GM23338 (cell line): ENCODE data around the gene RAPGEF4. TPM values are rescaled to one million over a fixed set of nuclear protein-coding genes. Genes with fewer than 3 reads are reported as not detected.

ENCODE experiments used
- ATAC-seq: fragments of 200-7000 bp; cut with Tn5 transposase; 3 replicates; pipeline ENCODE4 v1.9.1; 2020
- DNase-seq: peaks from one replicate; pipeline ENCODE4 v3.0.0-alpha.2; 2015; ENCODE audit warnings: low spot score
- H2AFZ ChIP-seq: fragments of 200-600 bp; sonication (generic); 2 replicates; pipeline ENCODE4 v1.8.0; 2016; ENCODE audit warnings: antibody characterized with exemption, mild to moderate bottlenecking, moderate library complexity
- H3F3A ChIP-seq: fragments of 200-600 bp; sonication (generic); replicated peaks from 2 replicates; pipeline ENCODE4 v1.8.0; 2017; ENCODE audit warnings: antibody characterized with exemption, mixed run types, low read depth
- H3K27ac ChIP-seq: fragments of 200-600 bp; sonication (generic); 2 replicates; pipeline ENCODE4 v1.6.1; 2016; ENCODE audit warnings: low read depth
- H3K27me3 ChIP-seq: fragments of 200-600 bp; sonication (generic); 2 replicates; pipeline ENCODE4 v1.8.0; 2016; ENCODE audit warnings: mild to moderate bottlenecking, mixed run types, moderate library complexity; ENCODE audit not compliant: insufficient read depth
- H3K36me3 ChIP-seq: fragments of 200-600 bp; sonication (generic); 2 replicates; pipeline ENCODE4 v1.8.0; 2016; ENCODE audit warnings: mild to moderate bottlenecking; ENCODE audit not compliant: insufficient read depth
- H3K4me1 ChIP-seq: fragments of 200-600 bp; sonication (generic); 2 replicates; pipeline ENCODE4 v1.8.0; 2016; ENCODE audit warnings: mild to moderate bottlenecking, moderate library complexity; ENCODE audit not compliant: insufficient read depth
- H3K4me2 ChIP-seq: fragments of 200-600 bp; sonication (generic); 2 replicates; pipeline ENCODE4 v1.7.1; 2017; ENCODE audit warnings: mixed run types
- H3K4me3 ChIP-seq: fragments of 200-600 bp; sonication (generic); 2 replicates; pipeline ENCODE4 v1.6.1; 2016; ENCODE audit warnings: mixed run types
- H3K79me2 ChIP-seq: fragments of 200-600 bp; sonication (generic); replicated peaks from 2 replicates; pipeline ENCODE4 v1.8.0; 2017; ENCODE audit warnings: mild to moderate bottlenecking; ENCODE audit not compliant: insufficient read depth
- H3K9me2 ChIP-seq: fragments of 200-600 bp; sonication (generic); 2 replicates; pipeline ENCODE4 v1.8.0; 2017; ENCODE audit not compliant: insufficient read depth
- H4K20me1 ChIP-seq: fragments of 200-600 bp; sonication (generic); replicated peaks from 2 replicates; pipeline ENCODE4 v1.8.0; 2017; ENCODE audit warnings: mild to moderate bottlenecking; ENCODE audit not compliant: insufficient read depth
- H3K27ac Mint-ChIP-seq: 2 replicates; pipeline ENCODE4 v1.8.0; 2020; ENCODE audit warnings: inconsistent platforms, mild to moderate bottlenecking, moderate library complexity, mixed read lengths
- H3K27me3 Mint-ChIP-seq: 3 replicates; pipeline ENCODE4 v1.8.0; 2022; ENCODE audit warnings: low read depth, mild to moderate bottlenecking, moderate library complexity, mixed read lengths, inconsistent platforms; ENCODE audit not compliant: insufficient read depth, poor library complexity
- H3K36me3 Mint-ChIP-seq: 3 replicates; pipeline ENCODE4 v1.8.0; 2021; ENCODE audit warnings: low read depth, mild to moderate bottlenecking, inconsistent platforms, moderate library complexity, mixed read lengths
- H3K4me1 Mint-ChIP-seq: 3 replicates; pipeline ENCODE4 v1.8.0; 2020; ENCODE audit warnings: mild to moderate bottlenecking, inconsistent platforms, mixed read lengths
- H3K4me3 Mint-ChIP-seq: 3 replicates; pipeline ENCODE4 v1.8.0; 2021; ENCODE audit warnings: moderate library complexity, mild to moderate bottlenecking, inconsistent platforms, mixed read lengths
- H3K9me3 Mint-ChIP-seq: 3 replicates; pipeline ENCODE4 v1.8.0; 2020; ENCODE audit warnings: moderate library complexity, mild to moderate bottlenecking, inconsistent platforms, mixed read lengths
- ZNF114 ChIP-seq: fragments of 250-450 bp; sonication (Bioruptor Pico); IDR thresholded peaks from 2 replicates; pipeline ENCODE4 v1.5.0; 2020; ENCODE audit warnings: mild to moderate bottlenecking, moderate library complexity
- polyA plus RNA-seq: library from polyadenylated mRNA; unstranded; fragments of >200 nt; fragmentation: Nextera tagmentation; extraction: Ambion mirVana; gene quantifications from 2 replicates; pipeline ENCODE4 v1.2.1, GENCODE V29; 2016
- total RNA-seq: library from RNA; depleted of rRNA; stranded (reverse); fragments of >200 nt; shearing (Covaris generic); gene quantifications from 2 replicates; pipeline ENCODE4 v1.2.3, GENCODE V29; 2014
- TF ChIP-seq, protein P1 (sequence below): fragments of 250-450 bp; sonication (Bioruptor Pico); IDR thresholded peaks from 2 replicates; pipeline ENCODE4 v1.5.0; 2020; ENCODE audit warnings: mild to moderate bottlenecking, moderate library complexity
- TF ChIP-seq, protein P2 (sequence below): IDR thresholded peaks from one replicate; pipeline ENCODE4 v1.6.1; 2018; ENCODE audit warnings: antibody characterized with exemption; ENCODE audit not compliant: unreplicated experiment

Gene RAPGEF4
- total and polyA plus RNA-seq, 2 experiments from 2014 or later, result 1.7 to 4.7 TPM

DNA sequence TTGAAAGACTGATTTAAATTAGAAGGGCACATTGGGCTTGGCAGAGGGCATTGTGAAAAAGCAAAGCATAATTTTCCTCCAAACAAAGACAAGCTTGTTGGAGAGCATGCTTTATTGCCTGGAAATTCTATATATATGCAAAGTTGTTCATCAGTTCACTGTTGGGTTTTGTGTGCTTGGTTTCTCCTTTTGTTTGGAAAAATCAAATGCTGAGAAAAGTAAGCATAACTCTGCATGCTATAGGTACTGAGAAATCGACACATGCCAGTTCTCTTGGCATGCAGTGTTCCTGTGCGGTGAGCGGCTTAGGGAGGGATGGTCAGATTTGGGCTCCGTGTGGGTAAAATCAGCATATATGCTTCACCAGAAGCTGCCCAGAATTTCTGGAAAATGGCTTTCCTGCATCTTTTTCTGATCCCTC lies 161.0 kb downstream of the RAPGEF4 start (continued):
- TF ChIP-seq, protein P1, sequence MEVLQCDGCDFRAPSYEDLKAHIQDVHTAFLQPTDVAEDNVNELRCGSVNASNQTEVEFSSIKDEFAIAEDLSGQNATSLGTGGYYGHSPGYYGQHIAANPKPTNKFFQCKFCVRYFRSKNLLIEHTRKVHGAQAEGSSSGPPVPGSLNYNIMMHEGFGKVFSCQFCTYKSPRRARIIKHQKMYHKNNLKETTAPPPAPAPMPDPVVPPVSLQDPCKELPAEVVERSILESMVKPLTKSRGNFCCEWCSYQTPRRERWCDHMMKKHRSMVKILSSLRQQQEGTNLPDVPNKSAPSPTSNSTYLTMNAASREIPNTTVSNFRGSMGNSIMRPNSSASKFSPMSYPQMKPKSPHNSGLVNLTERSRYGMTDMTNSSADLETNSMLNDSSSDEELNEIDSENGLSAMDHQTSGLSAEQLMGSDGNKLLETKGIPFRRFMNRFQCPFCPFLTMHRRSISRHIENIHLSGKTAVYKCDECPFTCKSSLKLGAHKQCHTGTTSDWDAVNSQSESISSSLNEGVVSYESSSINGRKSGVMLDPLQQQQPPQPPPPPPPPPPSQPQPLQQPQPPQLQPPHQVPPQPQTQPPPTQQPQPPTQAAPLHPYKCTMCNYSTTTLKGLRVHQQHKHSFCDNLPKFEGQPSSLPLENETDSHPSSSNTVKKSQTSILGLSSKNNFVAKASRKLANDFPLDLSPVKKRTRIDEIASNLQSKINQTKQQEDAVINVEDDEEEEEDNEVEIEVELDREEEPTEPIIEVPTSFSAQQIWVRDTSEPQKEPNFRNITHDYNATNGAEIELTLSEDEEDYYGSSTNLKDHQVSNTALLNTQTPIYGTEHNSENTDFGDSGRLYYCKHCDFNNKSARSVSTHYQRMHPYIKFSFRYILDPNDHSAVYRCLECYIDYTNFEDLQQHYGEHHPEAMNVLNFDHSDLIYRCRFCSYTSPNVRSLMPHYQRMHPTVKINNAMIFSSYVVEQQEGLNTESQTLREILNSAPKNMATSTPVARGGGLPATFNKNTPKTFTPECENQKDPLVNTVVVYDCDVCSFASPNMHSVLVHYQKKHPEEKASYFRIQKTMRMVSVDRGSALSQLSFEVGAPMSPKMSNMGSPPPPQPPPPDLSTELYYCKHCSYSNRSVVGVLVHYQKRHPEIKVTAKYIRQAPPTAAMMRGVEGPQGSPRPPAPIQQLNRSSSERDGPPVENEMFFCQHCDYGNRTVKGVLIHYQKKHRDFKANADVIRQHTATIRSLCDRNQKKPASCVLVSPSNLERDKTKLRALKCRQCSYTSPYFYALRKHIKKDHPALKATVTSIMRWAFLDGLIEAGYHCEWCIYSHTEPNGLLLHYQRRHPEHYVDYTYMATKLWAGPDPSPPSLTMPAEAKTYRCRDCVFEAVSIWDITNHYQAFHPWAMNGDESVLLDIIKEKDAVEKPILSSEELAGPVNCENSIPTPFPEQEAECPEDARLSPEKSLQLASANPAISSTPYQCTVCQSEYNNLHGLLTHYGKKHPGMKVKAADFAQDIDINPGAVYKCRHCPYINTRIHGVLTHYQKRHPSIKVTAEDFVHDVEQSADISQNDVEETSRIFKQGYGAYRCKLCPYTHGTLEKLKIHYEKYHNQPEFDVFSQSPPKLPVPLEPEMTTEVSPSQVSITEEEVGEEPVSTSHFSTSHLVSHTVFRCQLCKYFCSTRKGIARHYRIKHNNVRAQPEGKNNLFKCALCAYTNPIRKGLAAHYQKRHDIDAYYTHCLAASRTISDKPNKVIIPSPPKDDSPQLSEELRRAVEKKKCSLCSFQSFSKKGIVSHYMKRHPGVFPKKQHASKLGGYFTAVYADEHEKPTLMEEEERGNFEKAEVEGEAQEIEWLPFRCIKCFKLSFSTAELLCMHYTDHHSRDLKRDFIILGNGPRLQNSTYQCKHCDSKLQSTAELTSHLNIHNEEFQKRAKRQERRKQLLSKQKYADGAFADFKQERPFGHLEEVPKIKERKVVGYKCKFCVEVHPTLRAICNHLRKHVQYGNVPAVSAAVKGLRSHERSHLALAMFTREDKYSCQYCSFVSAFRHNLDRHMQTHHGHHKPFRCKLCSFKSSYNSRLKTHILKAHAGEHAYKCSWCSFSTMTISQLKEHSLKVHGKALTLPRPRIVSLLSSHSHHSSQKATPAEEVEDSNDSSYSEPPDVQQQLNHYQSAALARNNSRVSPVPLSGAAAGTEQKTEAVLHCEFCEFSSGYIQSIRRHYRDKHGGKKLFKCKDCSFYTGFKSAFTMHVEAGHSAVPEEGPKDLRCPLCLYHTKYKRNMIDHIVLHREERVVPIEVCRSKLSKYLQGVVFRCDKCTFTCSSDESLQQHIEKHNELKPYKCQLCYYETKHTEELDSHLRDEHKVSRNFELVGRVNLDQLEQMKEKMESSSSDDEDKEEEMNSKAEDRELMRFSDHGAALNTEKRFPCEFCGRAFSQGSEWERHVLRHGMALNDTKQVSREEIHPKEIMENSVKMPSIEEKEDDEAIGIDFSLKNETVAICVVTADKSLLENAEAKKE (CRISPR knock-in tag), result no peak

- no peak for ATAC-seq
These were observed 165.2 kb downstream of the RAPGEF4 start for GRCh38 chr2:172900871-172901270.

More at GRCh38 chr2:172900871-172901270, 165.2 kb downstream of the RAPGEF4 start:
- Histone ChIP-seq H2AFZ (no peak overlapping the region), H3K36me3 (no peaks in the 10 kb centered on the region), H3K9me2 (no peaks in the 10 kb centered on the region), H4K20me1 (no peaks in the 10 kb centered on the region), H3K4me1 (no peaks in the 10 kb centered on the region; the same call in 1 of the 2 replicates), H3K4me2 (no peak overlapping the region), H3F3A (no peaks in the 10 kb centered on the region), H3K79me2 (no peaks in the 10 kb centered on the region), H3K27me3 (no peaks in the 10 kb centered on the region), H3K27ac (no peak overlapping the region), H3K4me3 (no peak overlapping the region)
- DNase-seq, result no peak
- H3K27ac Mint-ChIP-seq, result no peak overlapping the region
- H3K36me3 Mint-ChIP-seq, result no peaks in the 10 kb centered on the region
- H3K4me3 Mint-ChIP-seq, result no peak overlapping the region
- TF ChIP-seq, protein P1 (CRISPR knock-in tag), result no peak
- TF ChIP-seq, protein P2, sequence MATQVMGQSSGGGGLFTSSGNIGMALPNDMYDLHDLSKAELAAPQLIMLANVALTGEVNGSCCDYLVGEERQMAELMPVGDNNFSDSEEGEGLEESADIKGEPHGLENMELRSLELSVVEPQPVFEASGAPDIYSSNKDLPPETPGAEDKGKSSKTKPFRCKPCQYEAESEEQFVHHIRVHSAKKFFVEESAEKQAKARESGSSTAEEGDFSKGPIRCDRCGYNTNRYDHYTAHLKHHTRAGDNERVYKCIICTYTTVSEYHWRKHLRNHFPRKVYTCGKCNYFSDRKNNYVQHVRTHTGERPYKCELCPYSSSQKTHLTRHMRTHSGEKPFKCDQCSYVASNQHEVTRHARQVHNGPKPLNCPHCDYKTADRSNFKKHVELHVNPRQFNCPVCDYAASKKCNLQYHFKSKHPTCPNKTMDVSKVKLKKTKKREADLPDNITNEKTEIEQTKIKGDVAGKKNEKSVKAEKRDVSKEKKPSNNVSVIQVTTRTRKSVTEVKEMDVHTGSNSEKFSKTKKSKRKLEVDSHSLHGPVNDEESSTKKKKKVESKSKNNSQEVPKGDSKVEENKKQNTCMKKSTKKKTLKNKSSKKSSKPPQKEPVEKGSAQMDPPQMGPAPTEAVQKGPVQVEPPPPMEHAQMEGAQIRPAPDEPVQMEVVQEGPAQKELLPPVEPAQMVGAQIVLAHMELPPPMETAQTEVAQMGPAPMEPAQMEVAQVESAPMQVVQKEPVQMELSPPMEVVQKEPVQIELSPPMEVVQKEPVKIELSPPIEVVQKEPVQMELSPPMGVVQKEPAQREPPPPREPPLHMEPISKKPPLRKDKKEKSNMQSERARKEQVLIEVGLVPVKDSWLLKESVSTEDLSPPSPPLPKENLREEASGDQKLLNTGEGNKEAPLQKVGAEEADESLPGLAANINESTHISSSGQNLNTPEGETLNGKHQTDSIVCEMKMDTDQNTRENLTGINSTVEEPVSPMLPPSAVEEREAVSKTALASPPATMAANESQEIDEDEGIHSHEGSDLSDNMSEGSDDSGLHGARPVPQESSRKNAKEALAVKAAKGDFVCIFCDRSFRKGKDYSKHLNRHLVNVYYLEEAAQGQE, result no peak
- TF ChIP-seq ZNF114 (CRISPR knock-in tag), result no peak
- H3K27me3 Mint-ChIP-seq, result peaks cover 4% of the 10 kb centered on the region
- H3K4me1 Mint-ChIP-seq, result peaks cover 17% of the 10 kb centered on the region
- no peaks in the 10 kb centered on the region for H3K9me3 Mint-ChIP-seq
